Daoy (cell line): ENCODE data around the gene HGS. TPM values are rescaled to one million over a fixed set of nuclear protein-coding genes. Genes with fewer than 3 reads are reported as not detected.
"Not testable (repeated sequence)": the region's sequence is repeated elsewhere in the genome, so short reads cannot be mapped to it uniquely, and the experiment has no call there.

Experiments
- DNase-seq: peaks from one replicate; pipeline ENCODE4 v3.0.0-alpha.2; 2015; ENCODE audit warnings: low read depth
- total RNA-seq: library from RNA; depleted of rRNA; stranded (reverse); fragments of >200 nt; shearing (Covaris generic); gene quantifications from 2 replicates; pipeline ENCODE4 v1.2.3, GENCODE V29; 2014

The HGS gene
- total RNA-seq, 1 experiment from 2014 or later = 187 TPM

GRCh38 chr17:81717049-81717765 is 33.4 kb downstream of the HGS start:
- DNase-seq = no peak

DNA sequence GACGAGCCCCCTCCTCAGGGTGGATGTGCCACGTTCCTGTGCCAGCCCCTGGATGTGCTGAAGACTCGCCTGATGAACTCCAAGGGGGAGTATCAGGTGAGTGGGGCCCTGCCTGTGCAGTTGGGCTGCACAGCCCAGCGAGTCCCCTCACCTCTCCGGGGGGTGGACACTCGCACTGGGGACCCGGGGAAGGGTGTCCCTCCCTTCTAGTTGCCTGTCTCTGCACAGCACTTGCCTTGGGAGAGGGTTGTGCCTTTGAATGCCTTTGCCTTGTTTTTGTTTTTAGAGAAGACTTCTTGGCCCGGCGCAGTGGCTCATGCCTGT is 33.9 kb downstream of the HGS start:
- no peak for DNase-seq

GRCh38 chr17:81719410-81720266 is 35.8 kb downstream of the HGS start:
- DNase-seq = no peak

- DNase-seq = no peak
Observed at GRCh38 chr17:81720267-81721071, 36.7 kb downstream of the HGS start.

DNA sequence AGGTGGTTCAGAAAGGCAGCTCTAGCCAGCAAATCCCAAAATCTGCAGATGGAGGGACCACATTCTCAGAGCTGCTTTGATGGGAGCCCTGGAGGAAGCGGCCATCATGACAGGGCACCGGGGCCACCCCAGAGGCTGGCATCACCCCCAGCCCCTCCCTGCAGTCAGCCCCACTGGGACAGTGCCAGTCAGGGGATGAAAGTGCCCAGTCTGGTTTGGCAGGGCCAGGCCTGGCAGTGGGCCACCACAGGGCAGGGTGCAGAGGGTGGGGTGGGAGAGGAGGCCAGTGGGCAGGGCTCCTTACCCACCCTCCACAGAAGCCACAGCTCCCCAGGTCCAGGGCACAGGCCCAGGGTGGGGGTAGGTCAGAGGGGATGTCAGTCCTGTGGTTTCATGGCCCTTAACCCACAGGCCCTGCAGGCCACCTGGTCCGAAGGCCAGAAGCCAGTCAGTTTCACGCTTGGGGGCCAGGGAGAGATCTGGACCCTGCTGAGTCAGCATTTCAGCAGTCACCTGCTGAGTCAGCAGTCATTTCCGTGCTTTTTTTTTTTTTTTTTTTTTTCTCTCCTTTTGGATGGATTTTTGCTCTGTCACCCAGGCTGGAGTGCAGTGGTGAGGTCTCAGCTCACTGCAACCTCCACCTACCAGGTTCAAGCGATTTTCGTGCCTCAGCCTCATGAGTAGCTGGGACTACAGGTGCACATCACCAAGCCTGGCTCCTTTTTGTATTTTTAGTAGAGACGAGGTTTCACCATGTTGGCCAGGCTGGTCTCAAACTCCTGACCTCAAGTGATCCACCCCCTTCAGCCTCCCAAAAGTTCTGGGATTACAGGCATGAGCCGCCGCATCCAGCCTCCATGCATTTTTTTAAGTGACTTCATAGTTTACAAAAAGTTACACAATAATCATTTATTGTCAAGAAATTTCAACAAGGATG is 38.6 kb downstream of the HGS start:
- DNase-seq = no peak

DNA sequence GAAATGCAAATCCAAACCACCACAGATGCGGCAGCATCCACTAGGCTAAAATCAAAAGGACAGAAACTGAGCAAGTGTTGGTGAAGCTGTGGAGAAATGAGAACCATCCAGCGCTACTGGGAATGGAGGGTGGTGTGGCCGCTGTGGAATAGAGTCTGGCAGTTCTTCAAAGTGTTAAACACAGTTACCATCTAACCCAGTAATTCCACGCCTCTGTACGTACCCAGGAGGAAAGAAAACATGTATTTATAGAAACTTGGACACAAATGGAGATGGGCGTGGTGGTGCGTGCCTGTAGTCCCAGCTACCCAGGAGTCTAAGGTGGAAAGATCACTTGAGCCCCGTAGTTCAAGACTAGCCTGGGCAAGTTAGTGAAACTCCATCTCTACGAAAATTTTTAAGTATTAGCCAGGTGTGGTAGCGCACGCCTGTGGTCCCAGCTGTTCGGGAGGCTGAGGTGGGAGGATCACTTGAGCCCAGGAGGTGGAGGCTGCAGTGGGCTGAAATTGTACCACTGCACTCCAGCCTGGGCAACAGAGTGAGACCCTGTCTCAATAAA is 39.9 kb downstream of the HGS start:
- DNase-seq = no peak

- no peak for DNase-seq
Observed at GRCh38 chr17:81725439-81725838, 41.6 kb downstream of the HGS start.

- no peak for DNase-seq
Observed at GRCh38 chr17:81726004-81726403, 42.2 kb downstream of the HGS start.

- no peak for DNase-seq
Observed at GRCh38 chr17:81727324-81728031, 43.7 kb downstream of the HGS start.

DNA sequence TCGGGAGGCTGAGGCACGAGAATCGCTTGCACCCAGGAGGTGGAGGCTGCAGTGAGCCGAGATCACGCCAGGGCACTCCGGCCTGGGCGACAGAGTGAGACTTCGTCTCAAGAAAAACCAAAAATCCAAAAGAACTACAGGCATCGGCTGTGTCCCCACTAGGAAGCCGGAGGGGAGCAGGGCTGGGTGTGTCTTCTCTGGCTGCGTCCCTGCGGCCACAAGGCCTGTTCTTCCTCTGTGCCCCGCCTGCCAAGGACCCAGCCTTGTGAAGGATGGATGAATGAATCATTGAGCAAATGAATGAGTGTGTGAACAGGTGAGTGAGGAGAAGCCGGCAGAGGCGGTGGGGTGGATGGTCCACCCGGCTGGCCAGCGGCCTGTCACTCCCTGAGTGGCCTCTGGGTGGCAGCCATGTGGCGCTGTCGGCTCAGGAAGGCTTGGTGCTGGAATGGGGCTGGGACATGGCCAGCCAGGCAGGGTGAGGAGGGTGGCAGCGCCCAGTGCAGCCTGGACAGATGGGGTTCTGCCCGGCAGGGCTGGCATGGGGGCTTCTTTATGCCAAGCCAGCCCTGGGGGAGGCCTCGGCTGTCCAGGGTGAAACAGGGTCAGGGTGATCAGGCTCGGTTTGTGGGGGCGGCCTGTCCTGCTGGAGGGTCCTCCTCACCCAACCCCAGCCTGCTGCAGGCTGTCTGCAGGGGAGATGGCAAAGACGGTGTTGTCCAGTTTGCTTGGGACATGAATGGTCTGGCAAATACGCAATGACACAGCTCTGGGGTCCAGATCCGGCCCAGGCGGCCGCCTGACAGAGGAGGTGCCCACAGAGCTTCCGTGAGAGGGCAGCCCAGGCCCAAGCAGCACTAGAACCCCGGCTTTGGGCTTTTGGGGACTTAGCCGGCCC is 49.9 kb downstream of the HGS start:
- DNase-seq = peak; percentile 85

- no peak for DNase-seq
Observed at GRCh38 chr17:81734405-81735263, 50.8 kb downstream of the HGS start.

DNA sequence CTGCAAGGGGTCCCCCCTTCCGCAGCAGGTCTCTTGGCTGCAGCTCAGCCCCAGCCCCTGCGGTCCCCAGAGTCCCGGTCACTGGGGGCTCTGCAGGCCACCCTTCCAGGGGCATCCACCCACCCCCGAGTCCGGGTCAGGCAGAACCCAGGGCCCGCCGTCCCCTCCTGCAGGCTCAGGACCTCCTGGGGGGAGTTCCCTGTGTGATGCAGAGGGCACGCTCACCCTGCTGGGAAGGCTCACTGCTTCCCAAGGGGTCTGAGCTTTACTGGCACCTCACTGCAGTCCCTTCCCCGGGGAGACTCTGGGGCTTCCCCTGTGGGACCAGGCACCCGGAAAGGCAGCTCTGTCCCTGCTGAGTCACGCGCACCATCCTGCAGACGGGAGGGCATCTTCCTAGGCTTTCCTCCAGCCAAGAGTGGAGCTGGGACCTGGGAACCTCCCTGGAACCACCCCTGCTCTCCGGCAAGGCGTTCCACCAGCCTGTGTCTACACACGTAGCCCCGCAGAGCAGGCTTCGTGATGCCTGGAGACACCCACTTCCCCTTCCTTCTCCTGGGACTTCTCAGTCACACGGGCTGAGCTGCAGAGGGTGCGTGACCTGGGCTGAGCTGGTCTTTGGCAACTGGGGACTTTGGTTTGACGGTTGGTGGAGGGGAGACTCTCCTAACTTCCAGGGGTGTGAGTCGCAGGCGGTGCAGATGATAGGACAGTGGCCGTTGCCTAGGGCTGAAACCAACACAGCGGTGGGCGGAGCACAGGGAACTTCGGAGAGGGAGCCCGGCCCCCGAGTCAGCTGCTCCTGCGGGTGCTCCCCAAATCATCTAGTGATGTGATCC is 51.7 kb downstream of the HGS start:
- peak; percentile 59 for DNase-seq

- DNase-seq = no peak
Observed at GRCh38 chr17:81737947-81738800, 54.4 kb downstream of the HGS start.

GRCh38 chr17:81738801-81739393 is 55.1 kb downstream of the HGS start:
- DNase-seq = no peak

DNA sequence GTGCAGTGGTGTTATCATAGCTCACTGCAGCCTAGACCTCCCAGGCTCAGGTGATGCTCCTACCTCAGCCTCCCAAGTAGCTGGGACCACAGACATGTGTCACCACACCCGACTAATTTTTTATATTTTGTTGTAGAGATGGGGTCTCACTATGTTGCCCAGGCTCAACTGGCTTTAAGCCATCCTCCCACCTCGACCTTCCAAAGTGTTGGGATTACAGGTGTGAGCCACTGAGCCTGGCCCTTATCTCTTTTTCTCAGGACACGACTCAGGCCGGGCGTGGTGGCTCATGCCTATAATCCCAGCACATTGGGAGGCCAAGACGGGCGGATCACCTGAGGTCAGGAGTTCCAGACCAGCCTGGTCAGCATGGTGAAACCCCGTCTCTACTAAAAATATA is 55.8 kb downstream of the HGS start:
- not testable (repeated sequence) for DNase-seq

DNA sequence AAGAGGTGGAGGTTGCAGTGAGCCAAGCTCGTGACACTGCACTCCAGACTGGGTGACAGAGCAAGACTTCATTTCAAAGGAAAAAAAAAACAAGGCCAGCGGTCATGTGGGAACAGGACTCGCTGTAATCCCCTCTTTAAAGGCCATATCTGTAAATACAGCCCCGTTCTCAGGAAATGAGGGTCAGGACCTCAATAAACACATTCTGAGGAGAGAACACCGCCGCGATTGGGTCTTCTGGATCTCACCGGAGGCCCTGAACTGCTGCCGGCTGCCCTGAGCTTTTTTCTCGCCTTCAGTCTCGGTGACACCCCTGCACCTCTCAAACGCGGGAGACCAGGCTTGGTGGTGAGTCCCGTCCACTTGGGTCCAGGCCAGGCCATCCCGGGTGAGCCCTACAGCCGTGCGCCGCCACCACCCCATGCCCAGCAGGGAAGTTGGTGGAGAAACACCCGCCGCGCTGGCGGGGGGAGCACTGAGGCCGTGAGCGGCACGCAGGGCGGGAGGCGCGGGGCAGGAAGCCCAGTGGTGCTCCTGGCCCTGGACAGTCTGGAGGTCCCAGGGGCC is 56.7 kb downstream of the HGS start:
- no peak for DNase-seq
